ENCODE measurements around the gene STIM2.

The STIM2 gene

DNA sequence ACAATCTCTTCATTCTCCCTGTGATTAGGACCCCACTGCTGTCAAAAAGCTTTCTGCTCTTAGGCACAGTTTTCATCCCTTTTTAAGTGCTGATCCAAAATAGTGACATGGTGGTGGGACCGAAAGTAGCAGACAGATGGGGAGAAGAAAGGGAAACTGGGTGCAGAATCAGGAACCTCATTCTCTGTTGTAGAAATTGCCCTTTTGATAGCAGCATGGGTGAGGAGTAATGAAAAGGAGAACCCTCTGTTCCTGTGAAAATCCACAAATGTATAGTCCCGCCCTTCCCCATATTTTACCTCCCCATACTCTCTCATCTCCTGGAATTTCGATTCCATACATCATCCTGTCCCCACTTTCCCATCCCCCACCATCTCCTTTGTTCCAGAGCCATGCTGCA lies 126.5 kb downstream of the STIM2 start:
- TF ChIP-seq, protein P1, sequence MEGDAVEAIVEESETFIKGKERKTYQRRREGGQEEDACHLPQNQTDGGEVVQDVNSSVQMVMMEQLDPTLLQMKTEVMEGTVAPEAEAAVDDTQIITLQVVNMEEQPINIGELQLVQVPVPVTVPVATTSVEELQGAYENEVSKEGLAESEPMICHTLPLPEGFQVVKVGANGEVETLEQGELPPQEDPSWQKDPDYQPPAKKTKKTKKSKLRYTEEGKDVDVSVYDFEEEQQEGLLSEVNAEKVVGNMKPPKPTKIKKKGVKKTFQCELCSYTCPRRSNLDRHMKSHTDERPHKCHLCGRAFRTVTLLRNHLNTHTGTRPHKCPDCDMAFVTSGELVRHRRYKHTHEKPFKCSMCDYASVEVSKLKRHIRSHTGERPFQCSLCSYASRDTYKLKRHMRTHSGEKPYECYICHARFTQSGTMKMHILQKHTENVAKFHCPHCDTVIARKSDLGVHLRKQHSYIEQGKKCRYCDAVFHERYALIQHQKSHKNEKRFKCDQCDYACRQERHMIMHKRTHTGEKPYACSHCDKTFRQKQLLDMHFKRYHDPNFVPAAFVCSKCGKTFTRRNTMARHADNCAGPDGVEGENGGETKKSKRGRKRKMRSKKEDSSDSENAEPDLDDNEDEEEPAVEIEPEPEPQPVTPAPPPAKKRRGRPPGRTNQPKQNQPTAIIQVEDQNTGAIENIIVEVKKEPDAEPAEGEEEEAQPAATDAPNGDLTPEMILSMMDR (IDR thresholded peaks at IDR 0.05; ENCODE audit: low read depth, low read length, missing control alignments) = no peak
- no peak overlapping the region for H3K4me3 ChIP-seq (replicated peaks; ENCODE audit: low read depth, low read length)
- no peak for DNase-seq (ENCODE audit: extremely low read depth, low read depth)

DNA sequence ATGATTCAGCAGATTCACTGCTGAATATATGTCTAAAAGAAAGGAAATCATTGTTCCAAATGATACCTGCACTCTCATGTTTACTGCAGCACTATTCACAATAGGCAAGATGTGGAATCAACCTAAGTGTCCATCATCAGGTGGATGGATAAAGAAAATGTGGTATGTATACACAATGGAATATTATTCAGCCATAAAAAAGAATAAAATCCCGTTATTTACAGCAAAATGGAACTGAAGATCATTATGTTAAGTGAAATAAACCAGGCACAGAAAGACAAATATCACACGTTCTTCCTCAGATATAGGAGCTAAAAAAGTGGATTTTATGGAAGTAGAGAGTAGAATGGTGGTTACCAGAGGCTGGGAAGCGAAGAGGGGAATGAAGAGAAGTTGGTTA lies 130.4 kb downstream of the STIM2 start:
- DNase-seq (ENCODE audit: extremely low read depth, low read depth) = no peak
- H3K4me3 ChIP-seq (replicated peaks; ENCODE audit: low read depth, low read length) = no peak overlapping the region
- TF ChIP-seq, protein P1 (IDR thresholded peaks at IDR 0.05; ENCODE audit: low read depth, low read length, missing control alignments) = no peak

DNA sequence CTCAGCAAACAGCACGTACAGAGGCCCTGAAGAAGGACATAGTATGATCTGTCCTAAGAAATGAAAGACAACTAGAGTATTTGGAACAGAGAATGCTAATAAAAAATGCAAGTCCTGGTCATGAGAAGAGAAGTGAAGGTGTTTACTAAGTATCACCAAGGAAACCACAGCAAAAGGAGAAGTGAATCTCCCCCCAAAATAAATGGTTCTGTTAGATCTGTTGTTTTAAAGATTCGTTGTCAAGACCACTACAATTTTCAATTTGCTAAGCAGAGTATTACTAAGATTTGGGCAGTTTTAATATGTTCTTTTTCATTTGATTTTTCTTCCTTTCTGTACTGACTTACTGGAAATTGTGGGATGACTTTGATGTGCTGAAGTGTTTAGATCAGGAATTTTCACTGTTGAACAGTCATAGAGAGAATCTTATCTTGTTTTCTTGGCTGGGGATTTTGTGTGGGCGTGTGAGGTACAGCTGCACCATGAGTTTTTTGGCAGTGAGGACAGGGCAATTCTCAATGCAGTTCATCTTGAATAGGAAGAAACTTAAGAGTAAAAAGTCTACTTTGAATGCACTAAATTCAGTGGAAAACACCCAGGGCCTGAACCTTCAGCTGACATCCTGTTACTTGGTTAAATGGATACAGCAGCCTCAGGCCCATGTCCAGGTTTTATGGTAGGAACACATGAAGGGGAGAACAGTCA lies 132.2 kb downstream of the STIM2 start:
- no peak for DNase-seq (ENCODE audit: extremely low read depth, low read depth)
- TF ChIP-seq, protein P1 (IDR thresholded peaks at IDR 0.05; ENCODE audit: low read depth, low read length, missing control alignments) = no peak
- H3K4me3 ChIP-seq (replicated peaks; ENCODE audit: low read depth, low read length) = no peak overlapping the region

DNA sequence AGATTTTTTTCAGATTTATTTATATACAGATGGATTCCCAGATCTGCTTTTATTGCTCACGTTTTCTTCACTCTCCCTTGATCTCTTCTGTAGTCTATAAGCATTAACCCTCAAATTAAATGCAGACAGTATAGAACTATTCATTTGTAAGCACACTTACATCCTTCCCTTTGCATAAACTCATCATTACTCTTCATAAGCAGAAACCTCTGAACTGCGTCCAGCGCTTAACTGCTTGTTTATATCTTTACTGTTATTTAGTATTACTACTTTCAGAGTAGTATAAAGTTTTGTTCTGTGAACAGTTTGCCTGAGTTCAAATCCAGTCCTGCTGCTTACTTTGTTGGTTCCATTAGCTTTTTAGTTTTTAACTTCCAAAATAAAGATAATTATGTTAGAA lies 132.9 kb downstream of the STIM2 start:
- no peak for DNase-seq (ENCODE audit: extremely low read depth, low read depth)
- TF ChIP-seq, protein P1 (IDR thresholded peaks at IDR 0.05; ENCODE audit: low read depth, low read length, missing control alignments) = no peak
- no peak overlapping the region for H3K4me3 ChIP-seq (replicated peaks; ENCODE audit: low read depth, low read length)

DNA sequence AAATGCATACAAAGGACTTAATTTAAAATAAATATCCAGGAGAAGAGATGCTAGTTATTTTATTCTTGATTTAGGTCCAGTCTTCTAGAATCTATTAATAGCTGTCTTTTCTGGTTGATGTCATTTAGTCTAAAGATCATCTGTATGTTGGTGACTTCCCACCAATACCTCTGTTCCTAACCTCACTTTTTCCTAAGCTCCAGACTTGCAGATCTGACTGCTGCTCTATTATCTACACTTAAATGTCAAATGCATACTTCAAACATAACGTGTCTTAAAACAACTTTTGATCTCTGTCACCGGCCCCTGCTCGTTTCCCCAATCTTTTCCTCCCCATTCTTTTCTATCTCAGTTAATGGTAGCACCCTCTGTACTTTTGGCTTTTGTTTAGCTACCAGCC lies 133.3 kb downstream of the STIM2 start:
- H3K4me3 ChIP-seq (replicated peaks; ENCODE audit: low read depth, low read length) = no peak overlapping the region
- no peak for DNase-seq (ENCODE audit: extremely low read depth, low read depth)
- TF ChIP-seq, protein P1 (IDR thresholded peaks at IDR 0.05; ENCODE audit: low read depth, low read length, missing control alignments) = no peak

DNA sequence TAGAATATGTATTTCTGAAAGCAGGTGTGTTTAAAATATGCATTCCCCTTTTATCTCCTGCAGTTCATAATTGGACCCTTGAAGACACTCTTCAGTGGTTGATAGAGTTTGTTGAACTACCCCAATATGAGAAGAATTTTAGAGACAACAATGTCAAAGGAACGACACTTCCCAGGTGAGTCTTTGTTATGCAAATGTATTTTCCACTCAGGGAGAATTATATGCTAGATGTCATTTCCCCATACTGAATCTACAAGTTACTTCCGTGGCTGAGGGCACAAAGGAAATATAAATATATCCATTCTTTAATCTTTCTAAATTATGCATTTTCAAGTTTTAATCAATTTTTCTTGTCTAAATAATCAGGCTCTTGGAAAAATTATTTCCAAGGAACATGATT lies 134.7 kb downstream of the STIM2 start:
- DNase-seq (ENCODE audit: extremely low read depth, low read depth) = no peak
- TF ChIP-seq, protein P1 (IDR thresholded peaks at IDR 0.05; ENCODE audit: low read depth, low read length, missing control alignments) = no peak
- no peak overlapping the region for H3K4me3 ChIP-seq (replicated peaks; ENCODE audit: low read depth, low read length)

DNA sequence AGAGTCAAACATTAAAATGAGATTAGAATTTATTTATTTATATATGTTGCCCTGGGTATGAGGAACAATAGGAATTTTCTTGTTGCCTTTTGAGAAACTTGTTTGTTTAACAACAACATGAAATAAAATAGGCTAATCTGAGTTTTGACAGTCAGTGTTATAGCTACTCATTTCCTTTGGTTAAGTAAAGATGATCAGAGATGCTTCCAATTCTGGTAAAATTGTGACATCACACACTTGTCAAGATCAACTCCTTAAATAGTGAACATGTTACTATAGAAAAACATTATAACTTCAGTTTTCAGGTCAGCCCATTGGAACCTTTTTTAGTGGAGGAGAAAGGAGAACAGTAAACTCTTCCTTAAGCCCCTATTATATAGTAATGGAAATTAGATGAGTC lies 136.1 kb downstream of the STIM2 start:
- no peak for DNase-seq (ENCODE audit: extremely low read depth, low read depth)
- TF ChIP-seq, protein P1 (IDR thresholded peaks at IDR 0.05; ENCODE audit: low read depth, low read length, missing control alignments) = no peak

More for the DNA sequence above, 136.1 kb downstream of the STIM2 start:
- no peak overlapping the region for H3K4me3 ChIP-seq (replicated peaks; ENCODE audit: low read depth, low read length)
